Measurements from ENCODE around the gene RAD54L.

DNA sequence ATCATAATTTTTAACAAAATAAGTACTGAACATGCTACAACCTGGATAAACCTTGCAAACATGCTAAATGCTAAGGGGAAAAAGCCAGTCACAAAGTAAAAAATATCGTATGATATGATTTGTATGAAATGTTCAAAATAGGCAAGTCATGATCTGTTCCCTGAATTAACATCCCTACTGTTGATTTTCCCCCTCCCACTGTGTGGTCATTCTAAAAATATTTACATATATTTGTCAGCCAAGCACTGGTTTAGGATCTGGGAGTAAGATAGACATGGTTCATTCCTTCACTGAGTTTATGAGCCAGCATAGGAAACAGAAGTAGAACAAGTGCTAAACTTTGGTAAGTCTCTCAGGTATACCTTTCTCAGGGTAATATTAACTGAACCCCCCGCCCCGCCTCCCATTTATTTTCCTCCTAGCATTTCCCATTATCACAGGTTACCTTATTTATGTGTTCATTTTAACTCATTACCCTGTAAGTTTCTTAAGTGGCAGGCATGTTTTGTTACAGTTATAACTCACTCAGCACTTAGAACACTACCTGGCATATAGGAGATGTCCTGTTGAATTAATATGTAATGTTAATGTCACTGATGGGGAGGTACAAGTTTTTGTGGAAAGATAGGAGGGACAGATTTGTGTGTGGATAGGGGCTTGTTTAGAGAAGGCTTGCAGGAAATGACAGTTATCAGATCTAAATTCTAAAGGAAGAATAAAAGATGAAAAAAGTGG is 68.3 kb downstream of the RAD54L start:
- no peak for TF ChIP-seq GATA2 (IDR thresholded peaks at IDR 0.05; ENCODE audit: low read depth, low read length)
- TF ChIP-seq GATA3 (IDR thresholded peaks at IDR 0.05; ENCODE audit: low read depth, low read length) = no peak
